Smooth muscle cell (in vitro differentiated cells): Measurements from ENCODE around the gene TMEM207. TPM values are rescaled to one million over a fixed set of nuclear protein-coding genes. Genes with fewer than 3 reads are reported as not detected.

Source experiments
- DNase-seq: peaks from one replicate; lab custom pipeline; 2025; ENCODE audit not compliant: unreplicated experiment; lab: John Stamatoyannopoulos, UW
- H2AFZ ChIP-seq: fragments of 200-600 bp; sonication (generic); 2 replicates; pipeline ENCODE4 v1.6.0; 2016; ENCODE audit warnings: antibody characterized with exemption, low read depth, mild to moderate bottlenecking
- H3F3A ChIP-seq: fragments of 200-600 bp; sonication (generic); 2 replicates; pipeline ENCODE4 v1.6.0; 2017; ENCODE audit warnings: antibody characterized with exemption, low read depth
- H3K27ac ChIP-seq: fragments of 200-600 bp; sonication (generic); 2 replicates; pipeline ENCODE4 v1.5.1; 2016; ENCODE audit warnings: low read depth, mild to moderate bottlenecking
- H3K27me3 ChIP-seq: fragments of 200-600 bp; sonication (generic); 2 replicates; pipeline ENCODE4 v1.6.1; 2016; ENCODE audit warnings: low read depth, mild to moderate bottlenecking
- H3K36me3 ChIP-seq: fragments of 200-600 bp; sonication (generic); 2 replicates; pipeline ENCODE4 v1.5.1; 2016; ENCODE audit warnings: low read depth
- H3K4me1 ChIP-seq: fragments of 200-600 bp; sonication (generic); 2 replicates; pipeline ENCODE4 v1.5.1; 2016; ENCODE audit warnings: low read depth
- H3K4me2 ChIP-seq: fragments of 200-600 bp; sonication (generic); 2 replicates; pipeline ENCODE4 v1.6.0; 2016; ENCODE audit warnings: mild to moderate bottlenecking
- H3K4me3 ChIP-seq: fragments of 200-600 bp; sonication (generic); 2 replicates; pipeline ENCODE4 v1.5.1; 2016; ENCODE audit warnings: mild to moderate bottlenecking
- H3K79me2 ChIP-seq: fragments of 200-600 bp; sonication (generic); 2 replicates; pipeline ENCODE4 v1.6.0; 2016; ENCODE audit warnings: low read depth, mild to moderate bottlenecking
- H3K9ac ChIP-seq: fragments of 200-600 bp; sonication (generic); 2 replicates; pipeline ENCODE4 v1.6.0; 2016; ENCODE audit warnings: low read depth
- H3K9me3 ChIP-seq: fragments of 200-600 bp; sonication (generic); replicated peaks from 2 replicates; pipeline ENCODE4 v1.5.1; 2016; ENCODE audit warnings: low read depth
- H4K20me1 ChIP-seq: fragments of 200-600 bp; sonication (generic); 2 replicates; pipeline ENCODE4 v1.6.0; 2016; ENCODE audit warnings: low read depth
- CTCF ChIP-seq: fragments of 200-600 bp; sonication (generic); IDR thresholded peaks from 2 replicates; pipeline ENCODE4 v1.5.1; 2017; ENCODE audit warnings: borderline replicate concordance, mild to moderate bottlenecking, antibody characterized with exemption; ENCODE audit not compliant: insufficient read depth, poor library complexity, severe bottlenecking
- WGBS: methylation state at CpG from one replicate; pipeline ENCODE4 v1.1.7; 2016; ENCODE audit warnings: low lambda C conversion rate; 5-methylcytosine and 5-hydroxymethylcytosine counted together
- polyA plus RNA-seq: library from polyadenylated mRNA; unstranded; fragments of >200 nt; fragmentation: Nextera tagmentation; extraction: Ambion mirVana; gene quantifications from 2 replicates; pipeline ENCODE4 v1.2.1, GENCODE V29; 2016
- total RNA-seq: library from RNA; depleted of rRNA; stranded (reverse); fragments of >200 nt; gene quantifications from 2 replicates; pipeline ENCODE4 v1.2.3, GENCODE V29; 2014

TMEM207 gene
- total and polyA plus RNA-seq, 2 experiments from 2014 or later: not detected

- Histone ChIP-seq H3K4me3 (no peak overlapping the region), H3F3A (no peaks in the 10 kb centered on the region), H3K36me3 (no peaks in the 10 kb centered on the region), H3K9me3 (no peaks in the 10 kb centered on the region), H3K4me2 (no peak overlapping the region), H2AFZ (no peak overlapping the region), H3K27ac (no peak overlapping the region), H3K79me2 (no peaks in the 10 kb centered on the region), H3K9ac (no peak overlapping the region), H3K27me3 (no peaks in the 10 kb centered on the region), H3K4me1 (no peaks in the 10 kb centered on the region), H4K20me1 (no peaks in the 10 kb centered on the region)
- WGBS: 63% methylated on average over 1 of the region's 1 CpG
- no peak for DNase-seq
- TF ChIP-seq CTCF: no peak
Observed at GRCh38 chr3:190496859-190497258, 47.2 kb upstream of the TMEM207 start.

- DNase-seq: no peak
- no peaks in the 10 kb centered on the region for H3K4me1 ChIP-seq
- no peaks in the 10 kb centered on the region for H3K27me3 ChIP-seq
- H3K36me3 ChIP-seq: no peaks in the 10 kb centered on the region
- H3K79me2 ChIP-seq: no peaks in the 10 kb centered on the region
- H3K9me3 ChIP-seq: no peaks in the 10 kb centered on the region
- no peak overlapping the region for H3K27ac ChIP-seq
- no peak overlapping the region for H3K9ac ChIP-seq
- H4K20me1 ChIP-seq: no peaks in the 10 kb centered on the region
- H3K4me3 ChIP-seq: no peak overlapping the region
- no peaks in the 10 kb centered on the region for H3F3A ChIP-seq
- H2AFZ ChIP-seq: no peak overlapping the region
- no peak for TF ChIP-seq CTCF
- no peak overlapping the region for H3K4me2 ChIP-seq
- WGBS: 82% methylated on average over 5 of the region's 5 CpGs
Observed at GRCh38 chr3:190495796-190496195, 46.1 kb upstream of the TMEM207 start.

GRCh38 chr3:190495354-190495753 lies 45.7 kb upstream of the TMEM207 start:
- H3K4me1 ChIP-seq: no peaks in the 10 kb centered on the region
- no peaks in the 10 kb centered on the region for H4K20me1 ChIP-seq
- H3K36me3 ChIP-seq: no peaks in the 10 kb centered on the region
- H3K4me2 ChIP-seq: no peak overlapping the region
- no peak overlapping the region for H2AFZ ChIP-seq
- H3K4me3 ChIP-seq: no peak overlapping the region
- H3K27ac ChIP-seq: no peak overlapping the region
- H3K79me2 ChIP-seq: no peaks in the 10 kb centered on the region
- no peaks in the 10 kb centered on the region for H3K9me3 ChIP-seq
- H3K9ac ChIP-seq: no peak overlapping the region
- DNase-seq: no peak
- H3K27me3 ChIP-seq: no peaks in the 10 kb centered on the region
- H3F3A ChIP-seq: no peaks in the 10 kb centered on the region
- TF ChIP-seq CTCF: no peak

- Histone ChIP-seq H3K4me3 (no peak overlapping the region), H3K27ac (no peak overlapping the region), H3K4me2 (no peak overlapping the region), H3F3A (no peaks in the 10 kb centered on the region), H3K79me2 (no peaks in the 10 kb centered on the region), H3K9me3 (no peaks in the 10 kb centered on the region), H3K36me3 (no peaks in the 10 kb centered on the region), H3K9ac (no peak overlapping the region), H3K27me3 (no peaks in the 10 kb centered on the region), H2AFZ (no peak overlapping the region), H4K20me1 (no peaks in the 10 kb centered on the region), H3K4me1 (no peaks in the 10 kb centered on the region)
- DNase-seq: no peak
- TF ChIP-seq CTCF: no peak
Observed at GRCh38 chr3:190494907-190495306, 45.2 kb upstream of the TMEM207 start.
